ENCODE measurements around the gene SLIT1.

DNA sequence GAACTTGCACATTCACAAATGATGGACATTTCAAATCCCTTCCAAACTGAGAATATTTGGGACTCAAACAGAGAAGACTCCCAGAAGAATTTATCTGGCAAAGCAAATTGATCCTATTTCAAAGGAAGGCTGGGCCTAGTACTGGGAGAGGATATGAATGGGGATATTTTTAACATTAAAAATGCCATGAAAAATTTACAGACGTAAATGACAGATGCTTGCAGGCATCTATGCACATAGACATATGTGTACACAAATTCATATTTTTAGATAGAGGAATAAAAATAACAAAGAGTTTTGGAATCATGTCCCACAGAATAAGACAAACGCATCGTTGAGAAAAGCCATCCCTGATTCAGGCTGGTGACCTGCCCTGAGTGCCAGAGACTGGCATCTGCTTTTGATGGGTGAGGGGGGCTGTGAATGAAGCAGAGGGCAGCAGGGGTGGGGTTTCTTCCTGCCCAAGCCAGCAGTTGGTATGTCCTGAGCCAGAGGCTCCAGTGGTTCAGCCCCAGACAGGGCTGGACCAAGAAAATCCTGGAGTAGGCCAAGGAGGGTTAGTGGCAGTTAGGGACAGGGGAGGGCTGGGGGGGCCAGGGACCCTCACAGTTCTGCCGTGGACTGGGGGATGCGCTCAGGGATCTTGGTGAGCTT lies 138.5 kb downstream of the SLIT1 start:
- no peak for TF ChIP-seq POLR2AphosphoS5 (IDR thresholded peaks at IDR 0.05)
- TF ChIP-seq, protein P1, sequence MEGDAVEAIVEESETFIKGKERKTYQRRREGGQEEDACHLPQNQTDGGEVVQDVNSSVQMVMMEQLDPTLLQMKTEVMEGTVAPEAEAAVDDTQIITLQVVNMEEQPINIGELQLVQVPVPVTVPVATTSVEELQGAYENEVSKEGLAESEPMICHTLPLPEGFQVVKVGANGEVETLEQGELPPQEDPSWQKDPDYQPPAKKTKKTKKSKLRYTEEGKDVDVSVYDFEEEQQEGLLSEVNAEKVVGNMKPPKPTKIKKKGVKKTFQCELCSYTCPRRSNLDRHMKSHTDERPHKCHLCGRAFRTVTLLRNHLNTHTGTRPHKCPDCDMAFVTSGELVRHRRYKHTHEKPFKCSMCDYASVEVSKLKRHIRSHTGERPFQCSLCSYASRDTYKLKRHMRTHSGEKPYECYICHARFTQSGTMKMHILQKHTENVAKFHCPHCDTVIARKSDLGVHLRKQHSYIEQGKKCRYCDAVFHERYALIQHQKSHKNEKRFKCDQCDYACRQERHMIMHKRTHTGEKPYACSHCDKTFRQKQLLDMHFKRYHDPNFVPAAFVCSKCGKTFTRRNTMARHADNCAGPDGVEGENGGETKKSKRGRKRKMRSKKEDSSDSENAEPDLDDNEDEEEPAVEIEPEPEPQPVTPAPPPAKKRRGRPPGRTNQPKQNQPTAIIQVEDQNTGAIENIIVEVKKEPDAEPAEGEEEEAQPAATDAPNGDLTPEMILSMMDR (IDR thresholded peaks at IDR 0.05), result no peak
- TF ChIP-seq POLR2A (IDR thresholded peaks at IDR 0.05), result no peak
